Epithelial cell of esophagus (primary cell): ENCODE results near the gene STIM2.
"Not testable (repeated sequence)": the region's sequence is repeated elsewhere in the genome, so short reads cannot be mapped to it uniquely, and the experiment has no call there.

ENCODE experiments used
- DNase-seq: peaks from one replicate; pipeline ENCODE4 v3.0.0; 2010; ENCODE audit warnings: low read depth
- H3K4me3 ChIP-seq: 2 replicates; pipeline ENCODE4 v1.5.1; 2011; ENCODE audit warnings: mild to moderate bottlenecking, low read length, control low read depth
- CTCF ChIP-seq: IDR thresholded peaks from 2 replicates; pipeline ENCODE4 v1.5.1; 2011; ENCODE audit warnings: low read depth, mild to moderate bottlenecking, low read length, control low read depth, inconsistent platforms; ENCODE audit not compliant: insufficient read depth; ENCODE audit errors: missing control alignments

STIM2 gene

DNA sequence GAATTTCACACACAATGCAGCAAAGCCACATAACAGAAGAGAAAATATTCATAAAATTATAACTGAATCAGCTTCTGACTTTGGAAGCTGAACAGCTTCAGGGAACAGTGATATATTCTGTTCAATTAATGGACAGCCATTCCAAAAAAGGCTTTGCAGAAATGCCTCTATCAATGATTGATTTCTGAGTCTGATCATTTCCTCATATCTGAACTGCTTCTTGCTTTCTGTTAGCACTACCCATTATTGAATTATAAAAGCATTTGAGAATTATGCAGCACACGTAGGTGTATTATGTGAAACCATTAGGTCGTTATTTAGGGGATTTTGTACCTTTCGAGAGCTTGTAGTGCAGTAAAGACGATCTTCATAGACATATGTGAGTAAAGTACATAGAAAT, 159.6 kb downstream of the STIM2 start:
- TF ChIP-seq CTCF, result no peak
- no peak for DNase-seq
- no peak overlapping the region for H3K4me3 ChIP-seq

GRCh38 chr4:27020603-27021002, 160.0 kb downstream of the STIM2 start:
- H3K4me3 ChIP-seq, result no peak overlapping the region
- no peak for DNase-seq
- TF ChIP-seq CTCF, result no peak

DNA sequence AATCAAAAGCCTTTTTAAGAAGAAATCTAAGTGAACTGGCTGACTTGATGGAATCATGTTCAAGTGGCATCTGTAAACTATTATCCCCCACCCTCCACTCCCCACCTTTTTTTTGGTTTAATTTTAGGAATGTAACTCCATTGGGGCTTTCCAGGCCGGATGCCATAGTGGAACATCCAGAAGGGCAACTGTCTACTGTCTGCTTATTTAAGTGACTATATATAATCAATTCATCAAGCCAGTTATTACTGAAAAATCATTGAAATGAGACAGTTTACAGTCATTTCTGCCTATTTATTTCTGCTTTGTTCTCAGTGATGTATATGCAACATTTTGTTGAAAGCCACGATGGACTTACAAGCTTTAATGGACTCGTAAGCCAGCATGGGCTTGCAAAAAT, 162.3 kb downstream of the STIM2 start:
- no peak for DNase-seq
- H3K4me3 ChIP-seq, result no peak overlapping the region
- TF ChIP-seq CTCF, result no peak

- no peak for TF ChIP-seq CTCF
- no peak for DNase-seq
- H3K4me3 ChIP-seq, result no peak overlapping the region
Observed at GRCh38 chr4:27023366-27023765, 162.7 kb downstream of the STIM2 start.

DNA sequence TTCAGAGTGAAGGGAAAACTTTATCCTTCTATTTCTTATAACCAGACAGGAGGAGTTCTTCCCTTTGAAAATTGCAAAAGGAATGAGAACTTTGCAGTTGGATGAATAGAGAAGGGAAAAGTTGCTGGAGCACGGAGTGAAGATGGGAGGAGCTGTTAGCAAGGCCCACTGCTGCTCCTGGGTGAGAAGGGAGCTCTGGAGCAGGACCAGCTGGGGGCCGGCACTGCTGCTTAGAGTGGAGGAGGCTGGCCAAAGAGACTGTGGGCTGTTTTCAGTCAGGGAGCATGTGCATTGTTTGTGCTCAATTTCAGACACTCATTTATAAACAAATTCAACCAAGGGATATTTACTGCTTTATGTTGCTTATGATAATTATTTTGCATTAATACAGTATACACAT, 164.2 kb downstream of the STIM2 start:
- no peak for DNase-seq

DNA sequence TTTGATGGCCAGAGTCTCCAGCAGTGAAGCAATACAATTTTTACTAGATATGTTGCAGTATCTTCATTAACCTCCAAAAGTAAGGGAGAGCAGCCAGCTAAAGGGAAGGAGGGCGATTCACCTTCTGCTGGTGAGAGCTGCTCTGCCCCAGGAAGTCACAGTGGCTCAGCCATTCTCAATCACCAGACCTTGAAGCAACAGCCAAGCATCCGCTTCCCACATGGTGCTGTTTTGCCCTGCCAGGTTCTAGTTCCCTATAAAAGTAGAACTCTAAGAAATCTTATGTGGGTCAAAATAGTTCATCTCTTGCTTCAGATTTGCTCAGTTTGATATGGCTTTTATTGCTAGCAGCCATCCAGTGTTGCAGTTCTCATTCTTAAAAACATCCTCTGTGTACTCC, 166.8 kb downstream of the STIM2 start:
- no peak for DNase-seq
- H3K4me3 ChIP-seq, result no peak overlapping the region
- no peak for TF ChIP-seq CTCF

More for the DNA sequence above, 164.2 kb downstream of the STIM2 start:
- TF ChIP-seq CTCF, result no peak
- no peak overlapping the region for H3K4me3 ChIP-seq

DNA sequence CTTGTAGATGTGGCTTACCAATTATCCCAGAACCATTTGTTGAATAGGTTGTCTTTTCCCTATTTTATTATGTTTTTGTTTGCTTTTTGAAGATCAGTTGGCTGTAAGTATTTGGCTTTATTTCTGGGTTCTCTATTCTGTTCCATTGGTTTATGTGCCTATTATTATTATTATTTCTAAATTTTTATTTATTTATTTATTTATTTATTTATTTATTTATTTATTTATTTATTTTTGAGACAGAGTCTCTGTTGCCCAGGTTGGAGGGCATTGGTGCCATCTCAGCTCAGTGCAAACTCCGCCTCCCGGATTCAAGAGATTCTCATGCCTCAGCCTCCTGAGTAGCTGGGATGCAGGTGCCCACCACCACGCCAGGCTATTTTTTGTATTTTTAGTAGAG, 174.5 kb downstream of the STIM2 start:
- not testable (repeated sequence) for H3K4me3 ChIP-seq, DNase-seq

- H3K4me3 ChIP-seq, result no peak overlapping the region
- TF ChIP-seq CTCF, result no peak
- no peak for DNase-seq
Observed at GRCh38 chr4:27040356-27040755, 179.7 kb downstream of the STIM2 start.
